Esophagus (tissue), 2 donors: ENCODE data around the gene PRPSAP1. TPM values are rescaled to one million over a fixed set of nuclear protein-coding genes. Genes with fewer than 3 reads are reported as not detected.

Experiments used
- H3K27ac ChIP-seq, 2 donors: one replicate each; pipeline ENCODE4 v1.5.1; 2013; ENCODE audit warnings: low read depth in 2 of 2, mild to moderate bottlenecking in 2 of 2, inconsistent platforms in 1 of 2, low read length in 1 of 2, moderate library complexity in 1 of 2
- H3K27me3 ChIP-seq, 2 donors: one replicate each; pipeline ENCODE4 v1.6.1; 2013; ENCODE audit warnings: low read length in 2 of 2, control low read depth in 1 of 2, mild to moderate bottlenecking in 1 of 2; ENCODE audit not compliant: insufficient read depth in 2 of 2, control insufficient read depth in 1 of 2
- H3K36me3 ChIP-seq, 2 donors: one replicate each; pipeline ENCODE4 v1.6.1; 2013; ENCODE audit warnings: low read length in 1 of 2; ENCODE audit not compliant: control insufficient read depth in 2 of 2, insufficient read depth in 2 of 2
- H3K4me1 ChIP-seq, 2 donors: one replicate each; pipeline ENCODE4 v1.6.1; 2013; ENCODE audit warnings: low read length in 1 of 2; ENCODE audit not compliant: control insufficient read depth in 2 of 2, insufficient read depth in 2 of 2
- H3K4me3 ChIP-seq, 2 donors: one replicate each; pipeline ENCODE4 v1.5.1; 2013; ENCODE audit warnings: low read length in 2 of 2, mild to moderate bottlenecking in 2 of 2, low read depth in 1 of 2, moderate library complexity in 1 of 2
- H3K9me3 ChIP-seq, 2 donors: one replicate each; pipeline ENCODE4 v1.6.1; 2013; ENCODE audit warnings: mild to moderate bottlenecking in 2 of 2, low read depth in 1 of 2, low read length in 1 of 2, moderate library complexity in 1 of 2; ENCODE audit not compliant: control insufficient read depth in 2 of 2, insufficient read depth in 1 of 2
- WGBS, 2 donors: extraction: QIAGEN DNeasy Blood & Tissue Kit; methylation state at CpG; one replicate each; pipeline ENCODE4 v1.1.7; 2013; 5-methylcytosine and 5-hydroxymethylcytosine counted together
- polyA plus RNA-seq, 2 donors: library from polyadenylated mRNA; stranded (reverse); fragments of 200-250 nt; gene quantifications; one replicate each; pipeline ENCODE4 v1.2.3, GENCODE V29; 2013
- donor health status: healthy with polysubstance abuse.
- donor health status: Bipolar disorder and iron deficiency.

PRPSAP1 gene
- polyA plus RNA-seq, 2 donors: 34.8 to 43.1 TPM

DNA sequence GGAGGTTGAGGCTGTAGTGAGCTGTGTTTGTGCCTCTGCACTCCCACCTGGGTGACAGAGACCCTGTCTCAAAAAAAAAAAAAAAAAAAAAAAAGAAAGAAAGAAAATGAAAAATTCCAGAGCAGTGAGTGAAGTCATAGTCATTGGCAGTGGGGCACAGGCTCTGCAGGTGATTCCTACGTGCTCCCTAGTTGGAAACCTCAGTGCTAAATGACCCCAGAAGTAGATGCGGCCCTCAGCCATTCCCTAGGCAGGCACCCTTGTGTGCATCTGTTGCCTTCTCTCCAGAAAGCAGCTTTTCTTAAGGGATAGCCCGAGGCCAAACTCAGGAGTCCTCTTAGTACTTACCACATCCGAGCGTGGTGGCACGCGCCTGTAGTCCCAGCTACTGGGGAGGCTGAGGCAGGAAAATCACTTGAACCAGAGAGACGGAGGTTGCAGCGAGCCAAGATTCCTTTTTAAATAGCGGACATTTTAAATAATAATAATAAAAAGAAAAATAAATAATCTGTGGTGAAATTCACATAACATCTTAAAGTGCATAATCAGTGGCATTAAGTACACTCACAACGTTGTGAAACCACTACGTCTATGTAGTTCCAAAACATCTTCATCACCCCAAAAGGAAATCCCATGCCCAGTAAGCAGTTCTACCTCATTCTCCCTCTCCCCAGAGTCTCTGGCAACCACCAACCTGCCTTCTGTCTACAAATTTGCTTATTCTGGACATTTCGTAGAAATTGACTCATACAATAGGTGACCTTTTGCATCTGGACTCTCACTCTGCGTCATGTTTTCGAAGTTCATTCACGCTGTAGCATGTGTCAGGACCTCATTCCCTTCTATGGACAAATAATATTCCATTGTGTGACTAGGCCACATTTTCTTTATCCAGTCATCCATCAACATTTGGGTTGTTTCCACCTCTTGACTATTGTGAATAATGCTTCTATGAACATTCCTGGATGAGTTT lies 18.2 kb upstream of the PRPSAP1 start:
- Histone ChIP-seq H3K4me1 (peaks cover 0 to 4% of the 10 kb centered on the region in 2 donors), H3K9me3 (no peaks in the 10 kb centered on the region), H3K27me3 (no peaks in the 10 kb centered on the region), H3K27ac (no peak overlapping the region), H3K4me3 (no peak overlapping the region), H3K36me3 (no peaks in the 10 kb centered on the region)
- 85 to 89% methylated on average over 16 of the region's 16 CpGs for WGBS, 2 donors

DNA sequence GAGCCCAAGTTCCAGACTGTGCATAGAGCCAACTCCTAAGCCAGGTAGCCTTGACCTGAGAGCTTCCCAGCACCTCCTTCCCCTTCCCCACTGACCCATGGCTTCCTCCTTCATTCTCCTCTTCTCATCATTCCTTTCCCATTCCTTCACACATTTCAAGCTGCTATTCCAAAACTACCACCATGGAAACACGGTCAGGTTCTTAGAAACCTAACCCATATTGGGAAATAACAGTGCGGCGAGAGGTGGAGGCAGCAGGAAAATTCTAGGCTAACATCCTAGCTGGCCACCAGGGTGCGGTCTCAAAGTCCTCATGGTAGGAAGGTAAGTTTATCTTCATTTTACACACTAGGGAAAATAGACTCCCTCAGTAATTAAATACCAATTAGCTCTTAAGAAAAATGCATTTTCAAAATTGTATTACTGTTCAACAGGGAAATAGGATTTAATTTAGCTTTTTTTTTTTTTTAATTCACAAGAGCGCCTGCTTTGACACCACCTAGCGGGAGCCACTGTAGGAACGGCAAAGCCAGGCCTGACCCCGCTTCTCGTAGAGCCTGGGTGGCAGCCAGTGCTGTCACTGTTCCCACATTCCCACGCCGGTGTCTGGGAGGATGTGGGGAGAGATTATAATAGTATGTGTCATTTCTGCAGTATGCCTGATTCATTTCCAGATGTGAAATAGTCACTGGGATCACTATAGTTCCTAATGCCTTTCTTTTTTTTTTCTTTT lies 16.7 kb upstream of the PRPSAP1 start:
- Histone ChIP-seq H3K4me1 (no peaks in the 10 kb centered on the region), H3K9me3 (no peaks in the 10 kb centered on the region), H3K27ac (no peak overlapping the region), H3K27me3 (no peaks in the 10 kb centered on the region), H3K4me3 (no peak overlapping the region), H3K36me3 (no peaks in the 10 kb centered on the region)
- WGBS, 2 donors: 33 to 52% methylated on average over 11 of the region's 11 CpGs

DNA sequence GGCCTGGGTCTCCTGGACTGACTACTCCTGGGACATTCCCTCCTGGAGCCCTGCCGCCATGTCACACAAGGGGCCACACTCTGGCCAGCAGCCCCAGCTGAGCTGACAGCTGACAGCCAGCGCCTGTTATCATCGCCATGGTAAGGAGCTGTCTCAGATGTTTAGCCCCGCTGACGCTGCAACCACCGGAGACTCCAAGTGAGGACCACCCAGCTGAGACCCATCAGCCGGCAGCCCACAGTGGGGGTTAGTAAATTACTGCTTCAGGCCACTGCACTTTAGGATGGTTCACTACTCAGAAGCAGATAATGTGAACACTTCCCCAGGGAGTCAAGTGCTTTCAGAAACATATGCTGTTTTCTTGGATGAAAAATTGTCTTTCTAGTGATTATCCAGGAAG lies 16.1 kb upstream of the PRPSAP1 start:
- Histone ChIP-seq H3K9me3 (no peaks in the 10 kb centered on the region), H3K4me1 (no peaks in the 10 kb centered on the region), H3K27ac (no peak overlapping the region), H3K4me3 (no peak overlapping the region), H3K36me3 (no peaks in the 10 kb centered on the region), H3K27me3 (no peaks in the 10 kb centered on the region)
- 76 to 79% methylated on average over 7 of the region's 7 CpGs for WGBS, 2 donors

- H3K4me3 ChIP-seq: no peak overlapping the region
- H3K27ac ChIP-seq: no peak overlapping the region
- WGBS, 2 donors: 83 to 87% methylated on average over 10 of the region's 10 CpGs
Measured at GRCh38 chr17:76369379-76369778, 15.7 kb upstream of the PRPSAP1 start.

GRCh38 chr17:76368545-76368944 lies 14.8 kb upstream of the PRPSAP1 start:
- Histone ChIP-seq H3K27me3 (no peaks in the 10 kb centered on the region), H3K36me3 (no peaks in the 10 kb centered on the region), H3K4me3 (no peak overlapping the region), H3K4me1 (no peaks in the 10 kb centered on the region), H3K9me3 (no peaks in the 10 kb centered on the region), H3K27ac (peak overlapping the region in 1 of 2 donors; percentile 2)
- 77 to 78% methylated on average over 11 of the region's 11 CpGs for WGBS, 2 donors

More at GRCh38 chr17:76369379-76369778, 15.7 kb upstream of the PRPSAP1 start:
- no peaks in the 10 kb centered on the region for H3K27me3 ChIP-seq
- no peaks in the 10 kb centered on the region for H3K9me3 ChIP-seq
- H3K36me3 ChIP-seq: no peaks in the 10 kb centered on the region
- no peaks in the 10 kb centered on the region for H3K4me1 ChIP-seq

DNA sequence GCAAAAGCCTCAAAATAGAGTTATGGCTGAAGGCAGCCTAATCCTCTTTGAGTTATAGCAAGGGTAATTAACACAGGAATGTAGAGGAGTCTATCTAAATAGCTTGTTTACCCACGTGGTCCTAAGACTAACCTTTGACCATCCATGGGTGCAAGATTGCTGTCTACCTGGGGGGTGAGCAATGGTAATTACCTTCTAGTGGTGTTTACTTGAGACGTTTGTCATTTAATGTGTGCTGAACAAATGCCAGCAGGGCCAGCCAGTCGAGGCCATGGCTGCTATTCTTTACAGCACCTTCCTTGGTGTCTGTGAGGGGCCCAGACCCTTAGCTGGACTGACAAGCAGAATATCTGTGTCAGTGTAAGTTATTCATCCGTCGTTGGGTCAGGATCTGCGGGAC lies 13.9 kb upstream of the PRPSAP1 start:
- H3K4me3 ChIP-seq: no peak overlapping the region
- no peaks in the 10 kb centered on the region for H3K27me3 ChIP-seq
- H3K27ac ChIP-seq: no peak overlapping the region
- no peaks in the 10 kb centered on the region for H3K4me1 ChIP-seq
- 68 to 69% methylated on average over 6 of the region's 6 CpGs for WGBS, 2 donors
- no peaks in the 10 kb centered on the region for H3K9me3 ChIP-seq
- no peaks in the 10 kb centered on the region for H3K36me3 ChIP-seq

GRCh38 chr17:76366247-76366646 lies 12.5 kb upstream of the PRPSAP1 start:
- H3K36me3 ChIP-seq: no peaks in the 10 kb centered on the region
- H3K9me3 ChIP-seq: no peaks in the 10 kb centered on the region
- WGBS, 2 donors: 90 to 98% methylated on average over 3 of the region's 3 CpGs
- H3K4me1 ChIP-seq: peaks cover 0 to 7% of the 10 kb centered on the region in 2 donors
- H3K27ac ChIP-seq: no peak overlapping the region
- H3K27me3 ChIP-seq: no peaks in the 10 kb centered on the region
- no peak overlapping the region for H3K4me3 ChIP-seq

DNA sequence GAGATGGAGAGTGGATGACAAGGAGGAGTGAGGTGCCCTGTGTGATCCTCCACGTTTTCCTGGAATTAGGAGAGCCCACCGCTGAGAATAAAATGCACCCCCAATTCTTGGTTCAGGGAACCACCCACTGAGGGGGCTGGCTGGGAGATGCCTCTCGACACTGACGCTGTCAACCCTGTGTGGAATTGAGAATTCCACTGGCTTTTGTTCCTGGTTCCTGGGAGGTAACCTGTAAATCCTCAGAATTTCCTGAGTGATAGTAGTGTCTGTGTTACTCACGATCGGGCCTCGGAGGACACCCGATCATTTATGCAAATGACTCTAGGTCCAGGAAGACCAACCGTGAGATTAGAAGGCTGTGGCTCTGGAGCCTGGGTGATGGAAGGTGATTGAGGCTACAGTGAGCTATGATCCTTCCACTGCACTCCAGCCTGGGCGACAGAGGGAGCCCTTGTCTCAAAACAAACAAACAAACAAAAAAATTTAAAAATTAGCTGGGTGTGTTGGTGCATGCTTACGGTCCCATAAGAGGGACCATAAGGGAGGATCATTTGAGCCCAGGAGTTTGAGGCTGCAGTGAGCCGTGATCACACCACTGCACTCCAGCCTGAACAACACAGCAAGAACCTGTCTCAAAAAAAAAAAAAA lies 11.7 kb upstream of the PRPSAP1 start:
- no peaks in the 10 kb centered on the region for H3K27me3 ChIP-seq
- no peaks in the 10 kb centered on the region for H3K9me3 ChIP-seq
- no peak overlapping the region for H3K27ac ChIP-seq
- WGBS, 2 donors: 50 to 73% methylated on average over 12 of the region's 12 CpGs
- H3K4me3 ChIP-seq: no peak overlapping the region
- no peaks in the 10 kb centered on the region for H3K36me3 ChIP-seq
- peaks cover 0 to 7% of the 10 kb centered on the region in 2 donors for H3K4me1 ChIP-seq

- Histone ChIP-seq H3K27ac (peak overlapping the region in 1 of 2 donors; percentile 74), H3K4me3 (no peak overlapping the region)
- WGBS, 2 donors: 73 to 74% methylated on average over 11 of the region's 11 CpGs
Measured at GRCh38 chr17:76363107-76363842, 9.6 kb upstream of the PRPSAP1 start.

More at GRCh38 chr17:76363107-76363842, 9.6 kb upstream of the PRPSAP1 start:
- Histone ChIP-seq H3K4me1 (peaks cover 0 to 7% of the 10 kb centered on the region in 2 donors), H3K27me3 (no peaks in the 10 kb centered on the region), H3K9me3 (no peaks in the 10 kb centered on the region), H3K36me3 (no peaks in the 10 kb centered on the region)
